Motor neuron (in vitro differentiated cells): ENCODE data around the gene GTF3C2. TPM values are rescaled to one million over a fixed set of nuclear protein-coding genes. Genes with fewer than 3 reads are reported as not detected.

Experiments
- ATAC-seq, 8 experiments: fragments of 200-7000 bp; cut with Tn5 transposase; replicated peaks in 6 of 8; 2 replicates each; pipeline ENCODE4 v1.8.0; 2021; ENCODE audit warnings: mild to moderate bottlenecking in 8 of 8, moderate library complexity in 8 of 8
- H3K27ac ChIP-seq, 2 donors: fragments of 250-450 bp; sonication (Bioruptor Pico); 2 replicates each; pipeline ENCODE4 v1.9.0; 2021; ENCODE audit warnings: antibody characterized with exemption in 2 of 2, mild to moderate bottlenecking in 2 of 2, moderate library complexity in 1 of 2
- H3K4me1 ChIP-seq, 2 donors: fragments of 250-450 bp; sonication (Bioruptor Pico); replicated peaks in 1 of 2; 2 replicates each; pipeline ENCODE4 v1.6.1; 2021; ENCODE audit warnings: antibody characterized with exemption in 2 of 2, mild to moderate bottlenecking in 2 of 2, moderate library complexity in 1 of 2
- H3K4me3 ChIP-seq, 5 donors: fragments of 250-450 bp; sonication (Bioruptor Pico); 2 replicates each; pipeline ENCODE4 v1.9.0; 2021; ENCODE audit warnings: antibody characterized with exemption in 5 of 5, mild to moderate bottlenecking in 5 of 5, moderate library complexity in 4 of 5
- WGBS, 10 experiments: fragments of 450-650 bp; shearing (Covaris generic); methylation state at CpG; one replicate each; pipeline ENCODE4 v1.0.0; 2022; 5-methylcytosine and 5-hydroxymethylcytosine counted together
- in situ Hi-C, 9 experiments: fragments of 400-800 bp; cut with MboI; loops; one replicate each; pipeline ENCODE4 v1.15.0; 2021; ENCODE audit warnings: low sequenced_read_pairs in 9 of 9, low pct_unique_long_range_greater_than_20kb in 2 of 9; ENCODE audit not compliant: unreplicated experiment in 9 of 9
- total RNA-seq, 8 experiments: library from RNA; unstranded; fragments of 300-600 nt; gene quantifications; 2 replicates each; pipeline versions ENCODE4 v1.2.3 to v1.2.4, GENCODE V29; 2022

The GTF3C2 gene, protein sequence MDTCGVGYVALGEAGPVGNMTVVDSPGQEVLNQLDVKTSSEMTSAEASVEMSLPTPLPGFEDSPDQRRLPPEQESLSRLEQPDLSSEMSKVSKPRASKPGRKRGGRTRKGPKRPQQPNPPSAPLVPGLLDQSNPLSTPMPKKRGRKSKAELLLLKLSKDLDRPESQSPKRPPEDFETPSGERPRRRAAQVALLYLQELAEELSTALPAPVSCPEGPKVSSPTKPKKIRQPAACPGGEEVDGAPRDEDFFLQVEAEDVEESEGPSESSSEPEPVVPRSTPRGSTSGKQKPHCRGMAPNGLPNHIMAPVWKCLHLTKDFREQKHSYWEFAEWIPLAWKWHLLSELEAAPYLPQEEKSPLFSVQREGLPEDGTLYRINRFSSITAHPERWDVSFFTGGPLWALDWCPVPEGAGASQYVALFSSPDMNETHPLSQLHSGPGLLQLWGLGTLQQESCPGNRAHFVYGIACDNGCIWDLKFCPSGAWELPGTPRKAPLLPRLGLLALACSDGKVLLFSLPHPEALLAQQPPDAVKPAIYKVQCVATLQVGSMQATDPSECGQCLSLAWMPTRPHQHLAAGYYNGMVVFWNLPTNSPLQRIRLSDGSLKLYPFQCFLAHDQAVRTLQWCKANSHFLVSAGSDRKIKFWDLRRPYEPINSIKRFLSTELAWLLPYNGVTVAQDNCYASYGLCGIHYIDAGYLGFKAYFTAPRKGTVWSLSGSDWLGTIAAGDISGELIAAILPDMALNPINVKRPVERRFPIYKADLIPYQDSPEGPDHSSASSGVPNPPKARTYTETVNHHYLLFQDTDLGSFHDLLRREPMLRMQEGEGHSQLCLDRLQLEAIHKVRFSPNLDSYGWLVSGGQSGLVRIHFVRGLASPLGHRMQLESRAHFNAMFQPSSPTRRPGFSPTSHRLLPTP
- total RNA-seq: 10 to 100 TPM; 19.6 to 80.8 (median 33.0) TPM

DNA sequence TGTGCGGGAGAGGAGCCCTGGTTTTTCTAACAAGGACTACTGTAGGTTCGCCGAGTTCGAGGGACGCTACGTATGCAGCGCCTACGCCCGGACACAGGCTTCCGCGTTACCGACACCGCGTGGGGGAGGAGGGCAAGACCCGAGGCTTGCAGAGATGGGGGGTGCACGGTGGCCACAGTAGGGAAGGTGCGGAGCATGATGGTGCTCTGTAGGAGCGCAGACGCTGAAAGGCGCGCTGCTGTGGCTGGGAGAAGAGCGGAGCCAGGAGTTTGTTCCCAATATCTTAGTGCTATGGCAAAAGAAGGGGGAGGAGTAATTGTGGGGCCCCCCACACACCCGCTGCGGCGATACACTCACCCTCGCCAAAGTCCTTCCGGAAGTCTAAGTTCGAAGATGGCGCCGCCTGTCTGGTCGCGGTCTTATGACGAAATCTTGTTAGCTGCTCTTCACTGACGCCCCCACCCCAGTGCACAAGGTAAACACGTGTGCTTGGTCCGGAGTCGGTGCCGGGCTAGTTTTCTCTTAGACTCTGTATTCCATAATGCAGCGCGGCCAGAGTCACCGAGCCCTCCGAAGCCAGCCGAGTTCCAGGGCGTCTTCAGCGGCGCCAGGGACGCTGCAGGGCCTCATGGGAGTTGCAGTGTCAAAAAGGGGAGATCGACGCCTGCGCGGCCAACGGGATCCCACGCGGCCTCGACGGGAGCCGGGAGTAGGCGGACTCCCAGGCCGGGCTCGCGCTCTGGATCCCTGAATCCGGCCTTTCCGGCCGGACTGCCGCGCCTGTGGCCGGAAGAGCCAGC is at the start of gene GTF3C2:
TSS of gene GTF3C2 (minus strand) at position 383 of the 800 bp plus-strand sequence. CDS start 13,210 bp downstream, outside the sequence.
- in situ Hi-C loops: no loop called here
- H3K4me3 ChIP-seq: peak within 1 kb of the TSS; percentile 66 to 87 (median 72)
- 0 to 3% (median 0%) methylated on average over 2 to 29 of the region's 67 CpGs; no CpG with 5 or more reads in 2 of the 10 experiments for WGBS, 10 experiments

DNA sequence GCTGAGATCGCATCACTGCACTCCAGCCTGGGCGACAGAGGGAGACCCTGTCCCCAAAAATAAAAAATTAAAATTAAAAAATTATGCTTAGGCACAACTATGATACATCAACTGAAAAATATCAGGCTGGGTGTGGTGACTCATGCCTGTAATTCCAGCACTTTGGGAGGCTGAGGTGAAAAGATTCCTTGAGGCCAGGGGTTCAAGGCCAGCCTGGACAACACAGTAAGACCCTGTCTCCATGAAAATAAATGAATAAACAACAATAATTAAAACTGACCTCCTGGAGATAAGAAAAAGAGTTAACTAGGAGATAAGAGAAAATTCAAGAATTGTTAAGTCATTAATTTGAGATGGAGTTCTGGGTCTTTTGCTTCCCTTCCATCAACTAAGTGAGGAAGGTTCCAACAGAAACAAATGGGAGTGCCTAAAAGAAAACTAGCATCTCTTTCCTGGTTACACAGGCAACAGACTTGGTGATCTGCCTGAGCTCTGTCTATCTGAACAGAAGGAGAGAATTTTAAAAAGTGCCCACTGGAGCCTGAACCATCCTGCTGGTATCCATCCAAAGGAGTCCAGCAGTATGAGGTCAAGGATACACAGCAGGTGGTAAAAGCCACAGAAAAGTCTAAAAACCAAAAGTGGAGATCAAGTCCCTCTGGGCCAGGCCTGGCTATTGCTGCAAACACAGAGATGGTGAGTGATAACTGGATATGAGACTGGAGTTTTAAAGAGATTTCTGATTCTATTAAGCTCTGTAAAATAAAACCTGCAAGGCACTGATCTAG is 44.0 kb upstream of the GTF3C2 start:
- H3K4me1 ChIP-seq: no peaks in the 10 kb centered on the region
- H3K4me3 ChIP-seq: no peak overlapping the region
- 94 to 100% (median 95%) methylated on average over 2 of the region's 2 CpGs; no CpG with 5 or more reads in 7 of the 10 experiments for WGBS, 10 experiments
- no peak for ATAC-seq
- in situ Hi-C loops: no loop called here
- H3K27ac ChIP-seq: no peak overlapping the region

More for the DNA sequence above, at the start of gene GTF3C2:
- Histone ChIP-seq H3K4me1 (peaks cover 8 to 14% of the 10 kb centered on the region in 2 donors), H3K27ac (peak within 1 kb of the TSS; percentile 90 to 94)
- ATAC-seq: peak; percentile 80 to 98 (median 97)

DNA sequence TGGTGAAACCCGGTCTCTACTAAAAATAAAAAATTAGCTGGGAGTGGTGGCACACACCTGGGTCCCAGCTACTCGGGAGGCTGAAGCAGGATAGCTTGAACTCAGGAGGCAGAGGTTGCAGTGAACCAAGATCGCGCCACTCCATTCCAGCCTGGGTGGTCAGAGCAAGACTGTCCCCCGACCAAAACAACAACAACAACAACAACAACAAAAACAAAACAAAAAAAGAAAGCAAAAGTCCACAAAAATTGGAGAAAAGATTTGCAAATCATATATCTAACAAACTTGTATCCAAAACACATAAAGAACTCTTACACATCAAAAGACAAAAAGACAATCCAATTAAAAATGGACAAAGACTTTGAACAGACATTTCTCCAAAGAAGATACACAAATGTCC is 42.4 kb upstream of the GTF3C2 start:
- WGBS, 10 experiments: 92 to 100% (median 100%) methylated on average over 1 to 4 of the region's 5 CpGs; no CpG with 5 or more reads in 4 of the 10 experiments
- Histone ChIP-seq H3K27ac (no peak overlapping the region), H3K4me3 (no peak overlapping the region), H3K4me1 (no peaks in the 10 kb centered on the region)
- in situ Hi-C loops: no loop called here
- no peak for ATAC-seq

DNA sequence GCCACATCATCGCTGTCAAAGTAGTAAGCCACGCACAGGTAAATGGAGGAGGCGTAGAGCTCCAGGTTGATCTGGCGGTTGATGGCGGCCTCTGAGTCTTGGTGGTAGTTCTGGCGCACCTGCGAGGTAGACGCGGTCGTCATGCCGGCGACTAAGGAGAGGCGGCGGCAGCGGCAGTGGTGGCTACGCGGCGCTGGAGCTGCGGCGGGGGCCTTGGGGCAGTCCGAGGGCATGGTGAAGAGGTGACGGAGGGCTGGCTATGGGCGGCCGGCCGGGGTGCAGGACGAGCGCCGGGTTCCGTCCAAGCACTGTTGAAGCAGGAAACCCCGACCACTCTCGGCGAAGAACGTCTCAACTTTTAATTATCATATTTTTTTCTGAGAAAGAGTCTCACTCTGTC is 36.7 kb upstream of the GTF3C2 start:
- Histone ChIP-seq H3K4me1 (no peaks in the 10 kb centered on the region), H3K4me3 (no peak overlapping the region), H3K27ac (no peak overlapping the region)
- no peak for ATAC-seq
- in situ Hi-C loops: no loop called here
- 98 to 100% methylated on average over 10 to 21 of the region's 33 CpGs; no CpG with 5 or more reads in 8 of the 10 experiments for WGBS, 10 experiments

DNA sequence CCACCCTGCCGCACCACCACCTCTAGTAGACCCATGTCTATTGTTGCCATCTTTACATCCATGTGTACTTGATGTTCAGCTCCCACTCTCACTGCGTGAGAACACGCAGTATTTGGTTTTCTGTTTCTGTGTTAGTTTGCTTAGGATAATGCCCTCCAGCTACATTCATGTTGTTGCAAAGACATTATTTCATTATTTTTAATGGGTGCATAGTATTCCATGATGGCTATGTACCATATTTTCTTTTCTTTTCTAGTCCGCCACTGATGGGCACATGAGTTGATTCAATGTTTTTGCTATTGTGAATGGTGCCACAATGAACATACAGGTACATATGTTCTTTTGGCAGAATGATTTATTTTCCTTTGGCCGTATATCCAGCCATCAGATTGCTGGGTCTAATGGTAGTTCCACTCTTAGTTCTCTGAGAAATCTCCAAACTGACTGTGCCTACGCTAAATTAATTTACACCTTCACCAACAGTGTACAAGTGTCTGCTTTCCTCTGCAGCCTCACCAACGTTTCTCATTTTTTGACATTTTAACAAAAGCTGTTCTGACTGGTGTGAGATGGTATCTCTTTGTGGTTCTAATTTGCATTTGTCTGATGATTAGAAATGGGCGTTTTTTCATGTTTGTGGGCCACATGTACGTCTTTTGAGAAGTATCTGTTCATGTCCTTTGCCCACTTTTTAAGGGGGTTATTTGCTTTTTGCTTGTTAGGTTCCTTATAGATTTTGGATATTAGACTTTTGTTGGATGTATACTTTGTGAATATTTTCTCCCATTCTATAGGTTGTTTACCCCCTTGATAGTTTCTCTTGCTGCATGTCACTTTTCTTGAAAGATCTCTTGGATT is 34.5 kb upstream of the GTF3C2 start:
- H3K4me1 ChIP-seq: no peaks in the 10 kb centered on the region
- no peak overlapping the region for H3K27ac ChIP-seq
- ATAC-seq: no peak
- H3K4me3 ChIP-seq: no peak overlapping the region
- in situ Hi-C loops: no loop called here
- 89 to 100% (median 96%) methylated on average over 2 to 9 of the region's 9 CpGs for WGBS, 10 experiments

DNA sequence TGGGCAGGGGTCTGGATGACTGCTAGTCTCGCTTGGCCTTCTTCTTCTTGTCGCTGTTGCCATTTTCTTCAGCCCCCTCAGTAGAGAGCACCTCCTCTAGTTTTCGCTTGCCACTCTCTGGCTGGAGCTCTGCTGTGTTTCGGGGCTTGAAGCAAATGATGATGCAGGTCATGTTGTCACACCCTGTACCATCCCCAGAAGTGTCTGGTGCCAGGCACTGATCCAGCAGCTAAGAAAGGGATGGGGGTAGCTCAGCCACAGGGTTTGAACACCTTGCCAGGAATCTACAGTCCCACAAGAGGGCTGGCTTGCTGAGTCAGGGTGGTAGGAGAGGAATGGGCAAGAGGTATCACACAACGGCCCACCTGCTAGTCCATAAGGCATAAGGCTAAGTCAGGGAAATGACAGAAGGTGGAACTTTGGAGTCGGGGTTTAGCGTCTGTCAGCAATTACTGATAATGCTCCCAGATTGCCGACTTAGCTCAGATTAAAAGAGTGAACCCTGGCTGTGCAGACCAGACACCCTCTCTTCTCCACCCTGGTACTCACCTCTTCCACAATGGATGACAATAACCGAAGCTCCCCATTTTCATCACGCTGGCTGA is 25.1 kb upstream of the GTF3C2 start:
- no peak overlapping the region for H3K4me3 ChIP-seq
- H3K27ac ChIP-seq: peak overlapping the region; percentile 80 to 92
- no peak for ATAC-seq
- 66 to 100% (median 100%) methylated on average over 1 to 4 of the region's 10 CpGs; no CpG with 5 or more reads in 1 of the 10 experiments for WGBS, 10 experiments
- peaks cover 16 to 20% of the 10 kb centered on the region in 2 donors for H3K4me1 ChIP-seq
- in situ Hi-C loops: no loop called here

DNA sequence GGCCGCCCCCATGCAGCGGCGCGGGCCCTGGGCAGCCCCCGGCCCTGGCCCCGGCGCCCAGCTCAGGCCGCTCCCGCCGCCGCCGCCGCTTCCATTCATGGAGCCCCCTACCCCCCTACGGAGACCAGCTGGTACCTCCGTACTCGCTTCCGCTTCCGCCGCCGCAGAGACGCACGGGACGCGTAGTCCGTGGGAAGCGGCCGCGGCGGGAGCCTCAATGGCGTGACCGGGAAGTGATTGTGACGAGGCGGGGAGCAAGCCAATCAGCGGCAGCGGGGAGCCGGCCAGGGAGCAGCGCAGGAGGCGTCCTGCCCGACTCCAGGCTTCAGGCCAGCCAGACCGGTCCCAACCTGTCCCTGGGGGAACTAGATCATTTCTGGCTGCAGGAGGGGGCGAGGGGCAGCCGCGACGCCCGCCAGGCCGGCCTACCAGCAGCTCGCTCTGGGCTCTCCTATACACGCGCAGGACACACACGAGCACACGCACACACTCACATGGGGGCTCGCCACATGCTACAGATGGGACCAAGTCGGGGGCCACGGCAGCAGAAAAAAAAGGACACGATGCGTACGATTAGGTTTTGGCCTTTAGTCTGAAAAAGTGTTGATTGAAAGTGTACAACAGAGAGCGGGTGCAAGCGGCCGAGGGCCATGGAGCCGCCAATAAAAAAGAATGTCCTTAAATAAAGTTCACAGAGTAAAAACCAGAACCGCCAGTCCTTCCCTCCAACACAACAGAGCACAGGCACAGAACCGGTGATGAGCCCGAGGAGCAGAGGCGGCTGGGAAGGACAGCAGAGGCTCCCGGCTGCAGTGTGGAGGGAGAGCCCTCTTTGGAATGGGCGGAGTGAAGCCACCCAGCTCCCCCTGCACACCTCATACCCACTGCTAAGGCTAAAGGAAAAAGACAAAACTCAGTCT is 24.3 kb upstream of the GTF3C2 start, which contains the start of gene ZNF513:
TSS of gene ZNF513 (minus strand) at position 109 of the 920 bp plus-strand sequence. CDS start 208 bp downstream, outside the sequence.
- WGBS, 10 experiments: 0 to 80% (median 40%) methylated on average over 1 to 13 of the region's 67 CpGs; no CpG with 5 or more reads in 4 of the 10 experiments
- peaks cover 16 to 20% of the 10 kb centered on the region in 2 donors for H3K4me1 ChIP-seq
- H3K27ac ChIP-seq: peak within 1 kb of the TSS; percentile 87 to 93
- peak within 1 kb of the TSS; percentile 57 to 86 (median 65) for H3K4me3 ChIP-seq
- in situ Hi-C loops: no loop called here
- peak; percentile 85 to 95 (median 94) for ATAC-seq

DNA sequence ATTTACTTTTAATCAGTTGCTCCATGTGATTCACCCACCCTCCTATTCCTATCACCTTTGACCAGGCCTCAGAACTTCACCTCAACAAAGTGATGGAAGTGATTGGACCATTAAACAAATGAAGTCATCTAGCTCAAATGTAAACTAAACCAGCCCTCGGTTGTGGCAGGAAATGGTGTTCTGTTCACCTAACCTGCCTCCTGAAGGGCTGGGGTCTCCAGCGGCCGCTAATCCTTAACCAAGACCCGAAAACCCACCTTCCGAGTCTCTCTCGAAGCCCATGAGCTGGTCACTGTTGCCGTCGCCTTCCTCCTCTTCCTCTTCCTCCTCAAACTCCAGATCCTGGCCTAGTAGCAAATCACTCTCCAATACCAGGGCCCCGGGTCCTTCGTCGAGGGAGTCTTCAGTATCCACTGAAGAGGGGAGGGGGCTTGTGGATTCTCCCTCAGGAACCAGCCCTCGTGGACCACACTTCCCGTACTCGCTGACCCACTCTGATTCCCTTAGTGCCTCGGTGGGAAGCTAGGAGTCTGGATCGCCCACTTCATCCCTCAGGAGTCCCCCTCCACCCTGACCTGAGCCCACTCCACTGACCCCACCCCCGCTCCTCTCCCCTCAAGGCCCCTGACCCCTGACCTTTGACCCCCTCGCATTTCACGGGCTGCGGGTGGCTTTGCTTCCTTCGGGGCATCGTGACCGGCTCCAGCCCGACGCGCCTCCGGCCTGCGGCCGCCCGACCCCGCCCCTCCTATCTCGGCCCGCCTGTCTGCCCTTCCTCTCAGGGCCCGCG is 23.5 kb upstream of the GTF3C2 start:
- in situ Hi-C loops: no loop called here
- peak in 4 of 8 experiments; percentile 5 to 56 (median 34) for ATAC-seq

DNA sequence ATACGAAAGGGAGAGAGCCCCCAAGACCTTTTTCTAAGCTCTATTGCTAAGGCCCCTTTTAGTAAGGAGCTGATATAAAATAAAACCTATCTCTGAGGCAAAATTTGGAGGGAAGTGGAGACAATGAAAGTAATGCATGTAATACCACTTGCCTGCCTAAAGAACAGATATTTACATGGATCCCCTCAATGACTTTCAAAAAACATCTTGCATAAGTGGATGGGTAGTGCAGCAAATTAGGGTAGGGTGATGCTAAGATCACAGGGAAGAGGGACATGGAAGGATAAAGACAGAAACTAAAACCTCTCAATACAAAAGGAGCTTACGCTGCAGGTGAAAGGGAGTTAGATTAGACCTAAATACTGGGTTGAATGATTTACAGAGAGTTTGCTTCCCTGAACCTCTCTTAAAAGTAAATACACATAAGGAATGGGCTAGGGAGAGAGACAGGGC is 22.8 kb upstream of the GTF3C2 start:
- Histone ChIP-seq H3K4me1 (peaks cover 16 to 20% of the 10 kb centered on the region in 2 donors), H3K4me3 (peak overlapping the region; percentile 57 to 86 (median 65)), H3K27ac (peak overlapping the region in 1 of 2 donors; percentile 93)
- ATAC-seq: no peak
- 50 to 100% (median 75%) methylated on average over 1 to 2 of the region's 2 CpGs for WGBS, 10 experiments
- in situ Hi-C loops: no loop called here

More for the DNA sequence above, 23.5 kb upstream of the GTF3C2 start:
- peak overlapping the region; percentile 87 to 93 for H3K27ac ChIP-seq
- peak overlapping the region; percentile 57 to 86 (median 65) for H3K4me3 ChIP-seq
- 0 to 1% (median 0%) methylated on average over 3 to 13 of the region's 35 CpGs; no CpG with 5 or more reads in 7 of the 10 experiments for WGBS, 10 experiments
- peaks cover 16 to 20% of the 10 kb centered on the region in 2 donors for H3K4me1 ChIP-seq
